ENCODE results near the gene ANO2.
"Not testable (repeated sequence)": the region's sequence is repeated elsewhere in the genome, so short reads cannot be mapped to it uniquely, and the experiment has no call there.

Gene ANO2

DNA sequence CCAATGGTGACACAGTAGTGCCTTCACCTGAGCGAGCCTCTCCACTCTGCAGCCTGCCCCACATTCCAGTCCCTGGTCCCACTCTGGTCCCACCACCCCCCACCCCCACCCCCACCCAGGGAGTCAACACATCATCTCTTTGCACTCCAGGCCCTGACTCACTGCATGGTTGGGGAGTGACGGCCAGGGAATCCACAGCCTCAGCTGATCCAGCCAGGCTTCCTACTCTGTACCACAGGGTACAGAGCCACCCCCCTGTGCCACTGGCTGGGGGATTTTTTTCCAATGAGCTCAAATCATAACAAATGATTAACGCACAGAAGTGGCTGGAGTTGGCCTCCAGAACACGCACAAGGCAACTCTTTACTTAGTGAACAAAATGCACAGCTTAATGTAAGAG lies 279.4 kb downstream of the ANO2 start:
- Histone ChIP-seq H3K4me1 (ENCODE audit: control insufficient read depth, insufficient read depth, low read length, unreplicated experiment) (no peaks in the 10 kb centered on the region), H3K79me2 (ENCODE audit: control insufficient read depth, insufficient read depth, low read length, unreplicated experiment) (no peaks in the 10 kb centered on the region), H2AFZ (ENCODE audit: low read length, unreplicated experiment) (no peak overlapping the region), H3K36me3 (ENCODE audit: insufficient read depth, low read length) (no peaks in the 10 kb centered on the region), H3K27me3 (ENCODE audit: insufficient read depth, low read length) (no peaks in the 10 kb centered on the region), H3K27ac (ENCODE audit: low read depth, low read length) (no peak overlapping the region), H3K4me3 (ENCODE audit: low read depth, low read length) (no peak overlapping the region)

DNA sequence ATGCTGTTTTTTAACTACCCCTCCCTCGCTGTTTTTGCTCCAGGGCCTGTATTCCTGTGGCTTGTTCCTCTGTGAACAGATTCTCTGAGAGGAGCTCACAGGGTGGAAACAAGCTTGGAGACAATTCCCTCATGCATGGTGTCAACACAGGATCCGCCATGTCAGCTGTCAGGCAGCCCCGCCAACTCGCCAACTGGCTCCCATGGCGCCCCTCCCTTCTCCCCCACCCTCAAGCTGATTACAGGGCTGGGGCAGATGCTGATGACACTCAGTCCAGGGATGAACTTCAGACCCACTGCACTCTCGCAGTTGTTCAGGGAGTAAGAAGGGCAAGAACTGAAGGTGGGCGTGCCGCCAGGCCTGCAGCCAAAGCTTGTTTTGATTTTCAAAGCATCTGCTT lies 283.2 kb downstream of the ANO2 start:
- Histone ChIP-seq H2AFZ (ENCODE audit: low read length, unreplicated experiment) (no peak overlapping the region), H3K27me3 (ENCODE audit: insufficient read depth, low read length) (no peaks in the 10 kb centered on the region), H3K4me1 (ENCODE audit: control insufficient read depth, insufficient read depth, low read length, unreplicated experiment) (no peaks in the 10 kb centered on the region), H3K79me2 (ENCODE audit: control insufficient read depth, insufficient read depth, low read length, unreplicated experiment) (no peaks in the 10 kb centered on the region), H3K27ac (ENCODE audit: low read depth, low read length) (no peak overlapping the region), H3K36me3 (ENCODE audit: insufficient read depth, low read length) (no peaks in the 10 kb centered on the region), H3K4me3 (ENCODE audit: low read depth, low read length) (no peak overlapping the region)

DNA sequence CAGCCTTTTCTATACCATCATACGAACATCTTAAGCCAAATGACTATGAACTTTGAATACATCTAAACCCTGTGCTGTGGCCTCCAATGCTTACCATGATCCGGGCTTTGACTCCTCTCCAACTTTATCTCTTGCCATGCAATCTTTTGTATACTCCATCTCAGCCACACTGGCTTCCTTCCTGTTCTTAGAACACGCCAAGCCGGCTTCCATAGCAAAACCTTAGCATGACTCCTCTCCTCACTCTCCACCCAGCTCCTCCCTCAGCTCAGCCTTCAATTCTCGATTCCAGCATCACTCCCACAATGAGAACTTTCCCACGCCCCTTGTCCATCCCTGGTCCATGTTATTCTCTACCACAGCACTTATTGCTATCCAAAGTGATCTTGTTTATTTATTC lies 284.8 kb downstream of the ANO2 start:
- no peaks in the 10 kb centered on the region for H3K27me3 ChIP-seq (ENCODE audit: insufficient read depth, low read length)
- no peaks in the 10 kb centered on the region for H3K4me1 ChIP-seq (ENCODE audit: control insufficient read depth, insufficient read depth, low read length, unreplicated experiment)
- no peak overlapping the region for H2AFZ ChIP-seq (ENCODE audit: low read length, unreplicated experiment)
- H3K27ac ChIP-seq (ENCODE audit: low read depth, low read length), result no peak overlapping the region
- no peaks in the 10 kb centered on the region for H3K79me2 ChIP-seq (ENCODE audit: control insufficient read depth, insufficient read depth, low read length, unreplicated experiment)
- no peak overlapping the region for H3K4me3 ChIP-seq (ENCODE audit: low read depth, low read length)
- H3K36me3 ChIP-seq (ENCODE audit: insufficient read depth, low read length), result no peaks in the 10 kb centered on the region

DNA sequence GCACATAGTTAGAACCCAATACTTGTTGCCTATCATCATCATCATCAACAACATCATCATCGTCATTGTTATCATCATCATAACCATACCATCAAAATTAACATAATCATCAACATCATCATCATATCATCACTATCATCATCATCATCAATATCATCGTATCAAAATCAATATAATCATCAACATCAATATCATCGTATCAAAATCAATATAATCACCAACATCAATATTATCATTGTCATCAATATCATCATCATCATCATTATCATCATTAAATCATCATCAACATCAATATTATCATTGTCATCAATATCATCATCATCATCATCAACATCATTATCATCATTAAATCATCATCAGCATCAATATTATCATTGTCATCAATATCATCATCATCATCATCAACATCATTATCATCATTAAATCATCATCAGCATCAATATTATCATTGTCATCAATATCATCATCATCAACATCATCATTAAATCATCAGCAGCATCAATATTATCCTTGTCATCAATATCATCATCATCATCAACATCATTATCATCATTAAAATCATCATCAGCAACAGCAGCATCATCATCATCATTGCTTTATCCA lies 286.6 kb downstream of the ANO2 start:
- H3K4me1 ChIP-seq (ENCODE audit: control insufficient read depth, insufficient read depth, low read length, unreplicated experiment); H3K27ac ChIP-seq (ENCODE audit: low read depth, low read length); H2AFZ ChIP-seq (ENCODE audit: low read length, unreplicated experiment); H3K79me2 ChIP-seq (ENCODE audit: control insufficient read depth, insufficient read depth, low read length, unreplicated experiment); H3K27me3 ChIP-seq (ENCODE audit: insufficient read depth, low read length); H3K4me3 ChIP-seq (ENCODE audit: low read depth, low read length); H3K36me3 ChIP-seq (ENCODE audit: insufficient read depth, low read length): not testable (repeated sequence)

DNA sequence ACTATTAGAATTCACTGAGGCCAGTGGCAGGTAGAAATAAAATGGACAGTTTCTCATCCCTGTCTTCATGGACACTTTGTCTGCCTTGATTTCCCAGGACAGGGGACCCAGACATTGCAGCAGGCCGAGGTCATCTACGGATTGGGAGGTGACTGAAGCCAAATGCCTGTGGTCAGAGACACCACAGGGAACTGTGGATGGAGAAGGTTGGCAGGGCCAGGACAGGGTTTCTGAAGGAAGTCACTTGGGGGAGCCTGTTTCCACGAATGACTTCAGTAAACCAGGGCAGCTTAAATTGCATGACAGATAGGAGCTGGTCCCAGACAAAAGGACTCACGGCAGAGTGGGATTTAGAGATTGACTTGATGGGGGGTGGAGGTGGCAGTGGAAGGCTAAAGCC lies 288.2 kb downstream of the ANO2 start:
- Histone ChIP-seq H3K27me3 (ENCODE audit: insufficient read depth, low read length) (no peaks in the 10 kb centered on the region), H3K79me2 (ENCODE audit: control insufficient read depth, insufficient read depth, low read length, unreplicated experiment) (no peaks in the 10 kb centered on the region), H3K4me1 (ENCODE audit: control insufficient read depth, insufficient read depth, low read length, unreplicated experiment) (no peaks in the 10 kb centered on the region), H3K36me3 (ENCODE audit: insufficient read depth, low read length) (no peaks in the 10 kb centered on the region), H2AFZ (ENCODE audit: low read length, unreplicated experiment) (no peak overlapping the region), H3K27ac (ENCODE audit: low read depth, low read length) (no peak overlapping the region), H3K4me3 (ENCODE audit: low read depth, low read length) (no peak overlapping the region)

DNA sequence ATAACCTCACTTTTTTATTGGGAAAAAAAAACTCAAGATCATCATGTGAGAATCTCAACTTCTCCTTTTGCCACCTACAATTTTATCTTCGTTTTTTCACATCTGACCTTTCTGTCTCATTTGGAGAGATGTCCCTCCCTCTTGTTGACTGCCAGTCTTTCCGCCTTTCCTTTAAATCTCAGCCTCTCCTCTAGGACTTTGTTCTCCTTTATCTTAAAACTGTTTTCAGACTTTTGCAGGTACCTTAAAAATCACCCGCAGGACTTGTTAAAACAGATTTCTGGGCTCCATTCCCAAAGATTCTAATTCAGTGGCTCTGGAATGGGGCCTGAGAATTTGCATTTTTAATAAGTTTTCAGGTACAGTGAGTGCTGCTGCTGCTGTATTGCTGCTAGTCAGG lies 289.9 kb downstream of the ANO2 start:
- no peak overlapping the region for H3K27ac ChIP-seq (ENCODE audit: low read depth, low read length)

DNA sequence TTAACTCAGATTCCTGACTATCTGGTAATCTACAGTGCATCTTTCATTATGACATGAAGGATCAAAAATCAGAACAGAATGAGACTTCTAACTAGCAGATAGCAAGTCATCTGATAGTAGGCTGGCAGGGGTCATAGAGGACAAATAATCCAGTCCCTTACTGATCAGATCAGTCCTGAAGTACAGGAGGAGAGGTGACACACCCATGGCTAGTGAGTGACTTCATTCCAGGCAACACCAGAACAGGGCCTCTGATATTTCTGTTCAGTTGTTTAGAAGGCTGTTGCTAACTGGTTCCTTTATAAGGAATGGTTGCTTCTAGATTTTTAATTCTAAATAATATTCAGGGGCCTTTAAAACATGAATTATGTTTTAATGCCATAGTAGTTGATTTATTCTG lies 291.0 kb downstream of the ANO2 start:
- Histone ChIP-seq H3K4me3 (ENCODE audit: low read depth, low read length) (no peak overlapping the region), H3K27me3 (ENCODE audit: insufficient read depth, low read length) (no peaks in the 10 kb centered on the region), H3K79me2 (ENCODE audit: control insufficient read depth, insufficient read depth, low read length, unreplicated experiment) (no peaks in the 10 kb centered on the region), H3K27ac (ENCODE audit: low read depth, low read length) (no peak overlapping the region), H3K4me1 (ENCODE audit: control insufficient read depth, insufficient read depth, low read length, unreplicated experiment) (no peaks in the 10 kb centered on the region), H3K36me3 (ENCODE audit: insufficient read depth, low read length) (no peaks in the 10 kb centered on the region), H2AFZ (ENCODE audit: low read length, unreplicated experiment) (no peak overlapping the region)

More for the DNA sequence above, 289.9 kb downstream of the ANO2 start:
- no peak overlapping the region for H3K4me3 ChIP-seq (ENCODE audit: low read depth, low read length)
- H3K27me3 ChIP-seq (ENCODE audit: insufficient read depth, low read length), result no peaks in the 10 kb centered on the region
- no peaks in the 10 kb centered on the region for H3K36me3 ChIP-seq (ENCODE audit: insufficient read depth, low read length)
- H3K79me2 ChIP-seq (ENCODE audit: control insufficient read depth, insufficient read depth, low read length, unreplicated experiment), result no peaks in the 10 kb centered on the region
- H2AFZ ChIP-seq (ENCODE audit: low read length, unreplicated experiment), result no peak overlapping the region
- no peaks in the 10 kb centered on the region for H3K4me1 ChIP-seq (ENCODE audit: control insufficient read depth, insufficient read depth, low read length, unreplicated experiment)

DNA sequence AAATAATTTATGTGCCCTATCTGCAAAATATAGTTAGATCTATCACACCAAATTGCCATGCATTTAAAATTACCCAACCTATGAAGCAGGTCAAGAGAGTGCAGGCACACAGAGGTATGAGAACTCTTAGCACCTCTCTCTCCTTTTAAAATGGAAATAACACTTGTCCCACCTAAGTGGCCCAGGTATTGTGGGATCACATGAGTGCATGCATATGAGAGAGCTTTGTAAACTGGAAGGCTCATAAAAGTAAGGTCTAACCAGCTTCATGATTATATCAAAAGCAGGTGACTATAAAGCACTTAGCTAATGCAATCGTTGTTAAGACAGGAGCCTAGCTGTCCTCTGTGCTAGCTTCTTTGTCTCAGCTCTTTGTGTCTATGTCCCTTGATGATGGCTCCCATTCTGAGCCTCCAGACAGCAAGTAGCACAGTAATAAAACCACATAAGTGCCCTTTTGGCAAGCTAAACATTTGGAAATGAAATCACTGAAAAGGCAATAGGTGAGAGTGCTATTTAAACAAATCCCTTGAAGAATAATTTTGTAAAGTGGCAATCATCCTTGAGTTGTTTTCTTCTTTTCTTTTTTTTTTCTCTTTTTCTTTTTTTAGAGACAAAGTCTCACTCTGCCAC lies 294.1 kb downstream of the ANO2 start:
- H3K4me1 ChIP-seq (ENCODE audit: control insufficient read depth, insufficient read depth, low read length, unreplicated experiment), result no peaks in the 10 kb centered on the region
- H2AFZ ChIP-seq (ENCODE audit: low read length, unreplicated experiment), result no peak overlapping the region
- no peaks in the 10 kb centered on the region for H3K27me3 ChIP-seq (ENCODE audit: insufficient read depth, low read length)
- H3K36me3 ChIP-seq (ENCODE audit: insufficient read depth, low read length), result no peaks in the 10 kb centered on the region
- no peak overlapping the region for H3K27ac ChIP-seq (ENCODE audit: low read depth, low read length)
- H3K79me2 ChIP-seq (ENCODE audit: control insufficient read depth, insufficient read depth, low read length, unreplicated experiment), result no peaks in the 10 kb centered on the region
- no peak overlapping the region for H3K4me3 ChIP-seq (ENCODE audit: low read depth, low read length)

DNA sequence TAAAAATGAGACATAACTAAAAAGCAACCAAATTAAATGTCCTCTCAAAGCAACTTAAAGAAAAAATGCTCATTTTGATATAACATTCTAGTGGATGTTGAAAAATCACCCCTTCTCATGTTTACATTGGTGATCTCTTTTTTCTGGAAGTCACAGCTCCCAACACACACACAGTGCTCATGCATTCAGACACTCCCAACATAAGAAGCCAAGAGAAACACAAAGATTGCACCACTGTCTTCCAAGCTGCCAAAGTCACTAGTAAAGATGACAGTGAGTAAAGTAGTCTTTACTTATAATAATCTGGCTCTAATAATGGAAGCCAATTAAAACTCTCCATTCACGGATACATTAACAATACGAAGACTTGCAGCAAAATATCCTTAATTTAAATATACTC lies 294.8 kb downstream of the ANO2 start:
- Histone ChIP-seq H3K27ac (ENCODE audit: low read depth, low read length) (no peak overlapping the region), H2AFZ (ENCODE audit: low read length, unreplicated experiment) (no peak overlapping the region), H3K4me3 (ENCODE audit: low read depth, low read length) (no peak overlapping the region), H3K27me3 (ENCODE audit: insufficient read depth, low read length) (no peaks in the 10 kb centered on the region), H3K79me2 (ENCODE audit: control insufficient read depth, insufficient read depth, low read length, unreplicated experiment) (no peaks in the 10 kb centered on the region), H3K4me1 (ENCODE audit: control insufficient read depth, insufficient read depth, low read length, unreplicated experiment) (no peaks in the 10 kb centered on the region), H3K36me3 (ENCODE audit: insufficient read depth, low read length) (no peaks in the 10 kb centered on the region)

DNA sequence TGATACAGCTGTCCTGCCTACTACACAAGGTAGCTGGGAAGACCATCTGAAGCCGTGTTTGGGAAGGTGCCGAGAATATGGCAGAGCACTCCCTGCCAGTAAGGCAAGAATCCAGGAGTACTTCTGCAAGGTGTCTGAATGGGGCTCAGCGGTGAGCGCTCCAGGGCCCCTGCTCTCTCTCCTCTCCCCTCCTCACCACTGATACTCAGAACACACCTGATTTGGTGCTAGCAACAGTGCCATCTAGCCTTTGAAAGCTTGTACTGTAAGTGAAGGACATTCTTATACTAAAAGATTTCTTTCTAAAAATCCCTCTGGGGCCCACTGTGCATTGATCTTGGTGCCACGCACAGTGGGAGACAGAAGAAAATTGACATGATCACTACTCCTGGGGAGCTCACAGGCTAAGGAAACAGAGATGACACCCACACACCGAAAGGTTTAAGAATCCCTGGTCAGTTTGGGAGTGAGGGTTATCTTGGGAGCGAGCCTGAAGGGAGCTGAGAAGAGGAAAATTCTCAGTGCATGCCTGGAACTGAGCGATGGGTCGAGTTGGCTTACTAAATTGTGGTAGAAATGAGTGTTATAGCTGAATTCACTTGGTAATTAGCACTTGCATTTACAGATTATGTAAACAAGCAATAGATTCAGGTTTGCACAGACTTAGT lies 296.2 kb downstream of the ANO2 start:
- Histone ChIP-seq H2AFZ (ENCODE audit: low read length, unreplicated experiment) (no peak overlapping the region), H3K36me3 (ENCODE audit: insufficient read depth, low read length) (no peaks in the 10 kb centered on the region), H3K79me2 (ENCODE audit: control insufficient read depth, insufficient read depth, low read length, unreplicated experiment) (no peaks in the 10 kb centered on the region), H3K4me1 (ENCODE audit: control insufficient read depth, insufficient read depth, low read length, unreplicated experiment) (no peaks in the 10 kb centered on the region), H3K4me3 (ENCODE audit: low read depth, low read length) (no peak overlapping the region), H3K27ac (ENCODE audit: low read depth, low read length) (no peak overlapping the region), H3K27me3 (ENCODE audit: insufficient read depth, low read length) (no peaks in the 10 kb centered on the region)

DNA sequence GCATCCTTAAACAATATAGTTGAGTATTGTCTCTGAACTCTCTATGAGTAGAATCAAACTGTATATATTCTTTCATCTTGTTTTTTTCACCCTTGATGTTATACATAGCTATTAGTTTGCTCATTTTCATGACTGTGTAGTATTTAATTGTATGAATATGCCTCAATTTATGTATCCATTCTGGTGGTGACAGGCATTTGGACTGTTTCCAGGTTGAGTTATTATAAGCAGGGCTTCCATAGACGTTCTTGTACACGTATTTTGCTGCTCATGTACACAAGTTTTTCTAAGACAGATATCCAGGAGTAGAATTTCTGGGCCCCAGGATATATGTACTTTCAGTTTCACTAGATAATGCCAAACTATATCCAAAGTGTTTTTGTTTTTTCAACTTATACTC lies 301.8 kb downstream of the ANO2 start:
- no peak overlapping the region for H3K27ac ChIP-seq (ENCODE audit: low read depth, low read length)
- H3K36me3 ChIP-seq (ENCODE audit: insufficient read depth, low read length), result no peaks in the 10 kb centered on the region
- H3K4me3 ChIP-seq (ENCODE audit: low read depth, low read length), result no peak overlapping the region
- H3K4me1 ChIP-seq (ENCODE audit: control insufficient read depth, insufficient read depth, low read length, unreplicated experiment), result no peaks in the 10 kb centered on the region
- H3K79me2 ChIP-seq (ENCODE audit: control insufficient read depth, insufficient read depth, low read length, unreplicated experiment), result no peaks in the 10 kb centered on the region
- no peak overlapping the region for H2AFZ ChIP-seq (ENCODE audit: low read length, unreplicated experiment)
- H3K27me3 ChIP-seq (ENCODE audit: insufficient read depth, low read length), result no peaks in the 10 kb centered on the region
